ENCODE data around the gene DNM2. TPM values are rescaled to one million over a fixed set of nuclear protein-coding genes. Genes with fewer than 3 reads are reported as not detected.
A peak's percentile ranks its signal among the peaks of the same experiment; 100 is the strongest.

The DNM2 gene
- total and polyA plus RNA-seq, 2 experiments from 2014 or later = 47.2 to 60.5 TPM

GRCh38 chr19:10690341-10690781 is 27.5 kb upstream of the DNM2 start:
- no peak for TF ChIP-seq EZH2phosphoT487 (IDR thresholded peaks at IDR 0.05; ENCODE audit: insufficient read depth, low read depth)
- TF ChIP-seq EZH2 (IDR thresholded peaks at IDR 0.05; ENCODE audit: insufficient read depth, poor library complexity, severe bottlenecking) = no peak
- H3K79me2 ChIP-seq (ENCODE audit: insufficient read depth) = no peaks in the 10 kb centered on the region
- H3K4me1 ChIP-seq (ENCODE audit: insufficient read depth) = no peaks in the 10 kb centered on the region
- H2AFZ ChIP-seq = no peak overlapping the region
- no peaks in the 10 kb centered on the region for H3K27me3 ChIP-seq (replicated peaks; ENCODE audit: insufficient read depth)
- H3F3A ChIP-seq (ENCODE audit: insufficient read depth) = peaks cover 11% of the 10 kb centered on the region
- WGBS, 2 experiments (ENCODE audit: low coverage in 1 of 2, low lambda C conversion rate in 2 of 2, missing lambda C conversion rate in 2 of 2) = 80 to 84% methylated on average over 7 of the region's 7 CpGs
- in situ Hi-C loops (cut with MboI) = no loop called here
- H4K20me1 ChIP-seq (ENCODE audit: insufficient read depth) = no peaks in the 10 kb centered on the region
- H3K9me2 ChIP-seq (ENCODE audit: insufficient read depth) = no peaks in the 10 kb centered on the region
- 0 out of 2 replicates have a peak, but pooled peaks cover 3% of the 10 kb centered on the region for H3K36me3 ChIP-seq (ENCODE audit: low read depth)
- H3K27ac ChIP-seq = no peak overlapping the region
- H3K9me3 ChIP-seq (ENCODE audit: low read depth) = no peaks in the 10 kb centered on the region
- H3K9ac ChIP-seq = no peak overlapping the region
- no peak overlapping the region for H3K4me2 ChIP-seq (ENCODE audit: unreplicated experiment)
- DNase-seq = peak; percentile 49
- no peak overlapping the region for H3K4me3 ChIP-seq

DNA sequence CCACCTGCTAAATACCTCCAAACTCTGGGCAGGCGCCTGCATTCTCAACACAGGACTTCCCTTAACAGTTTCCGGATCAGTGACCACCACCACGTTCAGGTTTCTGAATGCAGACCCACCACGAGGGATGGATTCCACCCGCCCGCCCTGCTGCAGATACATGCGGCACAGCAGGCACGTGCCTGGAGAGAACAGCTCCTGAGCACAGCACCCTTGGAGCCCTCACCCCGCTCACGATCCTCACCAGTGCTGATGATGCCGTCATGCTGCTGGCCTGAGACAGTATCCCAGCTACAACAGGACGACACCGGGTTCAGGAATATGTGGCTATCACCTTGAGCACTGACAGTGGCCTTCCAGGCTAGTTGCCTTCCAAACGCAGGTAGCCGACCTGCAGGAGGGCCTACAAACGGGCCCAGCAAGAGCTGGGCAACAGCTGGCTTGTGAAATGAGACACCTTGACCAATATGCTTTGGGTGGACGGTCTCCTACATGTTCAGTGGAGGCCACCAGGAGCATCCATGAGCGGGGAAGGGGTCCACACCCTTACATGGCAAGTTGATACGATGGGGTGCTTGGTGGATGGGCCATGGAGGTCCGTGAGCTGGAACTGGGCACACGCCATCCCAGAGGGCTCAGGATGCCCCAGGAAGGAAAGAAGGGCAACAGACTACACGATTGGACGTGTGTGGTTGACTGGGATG is 26.5 kb upstream of the DNM2 start:
- no peak for TF ChIP-seq EZH2phosphoT487 (IDR thresholded peaks at IDR 0.05; ENCODE audit: insufficient read depth, low read depth)
- TF ChIP-seq EZH2 (IDR thresholded peaks at IDR 0.05; ENCODE audit: insufficient read depth, poor library complexity, severe bottlenecking) = no peak
- no peaks in the 10 kb centered on the region for H3K9me3 ChIP-seq (ENCODE audit: low read depth)
- H3K4me1 ChIP-seq (ENCODE audit: insufficient read depth) = no peaks in the 10 kb centered on the region
- H3K79me2 ChIP-seq (ENCODE audit: insufficient read depth) = no peaks in the 10 kb centered on the region
- H3K27me3 ChIP-seq (replicated peaks; ENCODE audit: insufficient read depth) = no peaks in the 10 kb centered on the region
- no peak overlapping the region for H2AFZ ChIP-seq
- no peaks in the 10 kb centered on the region for H3K9me2 ChIP-seq (ENCODE audit: insufficient read depth)
- H3K27ac ChIP-seq = no peak overlapping the region
- WGBS, 2 experiments (ENCODE audit: low coverage in 1 of 2, low lambda C conversion rate in 2 of 2, missing lambda C conversion rate in 2 of 2) = 79% methylated on average over 23 of the region's 23 CpGs
- peaks cover 11% of the 10 kb centered on the region for H3F3A ChIP-seq (ENCODE audit: insufficient read depth)
- no peak overlapping the region for H3K4me3 ChIP-seq
- DNase-seq = no peak
- H4K20me1 ChIP-seq (ENCODE audit: insufficient read depth) = no peaks in the 10 kb centered on the region
- 0 out of 2 replicates have a peak, but pooled peaks cover 3% of the 10 kb centered on the region for H3K36me3 ChIP-seq (ENCODE audit: low read depth)
- no peak overlapping the region for H3K9ac ChIP-seq
- in situ Hi-C loops (cut with MboI) = no loop called here
- H3K4me2 ChIP-seq (ENCODE audit: unreplicated experiment) = no peak overlapping the region

DNA sequence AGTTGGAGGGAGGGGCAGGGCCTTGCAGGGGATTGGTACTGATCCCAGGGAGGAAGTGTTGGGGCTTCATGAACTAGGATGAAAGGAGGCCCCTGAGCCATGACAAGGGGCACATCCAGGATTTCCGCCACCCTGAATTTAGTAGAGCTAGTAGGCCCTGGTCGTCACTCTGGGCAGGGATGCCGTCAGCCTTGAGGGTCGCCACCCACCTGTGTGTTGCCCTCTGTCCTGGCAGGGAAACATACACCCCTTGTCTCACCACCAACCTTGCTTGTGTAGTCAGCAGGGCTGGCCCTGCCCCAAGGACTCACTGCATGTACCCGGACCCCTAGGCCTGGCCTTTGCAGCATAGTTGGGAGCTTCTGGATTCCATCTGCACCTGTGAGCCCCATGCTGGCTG is 26.0 kb upstream of the DNM2 start:
- in situ Hi-C loops (cut with MboI) = no loop called here
- Histone ChIP-seq H4K20me1 (ENCODE audit: insufficient read depth) (no peaks in the 10 kb centered on the region), H3K27me3 (replicated peaks; ENCODE audit: insufficient read depth) (no peaks in the 10 kb centered on the region), H3K9me3 (ENCODE audit: low read depth) (no peaks in the 10 kb centered on the region), H2AFZ (no peak overlapping the region), H3K79me2 (ENCODE audit: insufficient read depth) (no peaks in the 10 kb centered on the region), H3F3A (ENCODE audit: insufficient read depth) (peaks cover 11% of the 10 kb centered on the region), H3K27ac (no peak overlapping the region), H3K9me2 (ENCODE audit: insufficient read depth) (no peaks in the 10 kb centered on the region), H3K9ac (no peak overlapping the region), H3K4me1 (ENCODE audit: insufficient read depth) (no peaks in the 10 kb centered on the region), H3K4me2 (ENCODE audit: unreplicated experiment) (no peak overlapping the region), H3K36me3 (ENCODE audit: low read depth) (0 out of 2 replicates have a peak, but pooled peaks cover 3% of the 10 kb centered on the region), H3K4me3 (no peak overlapping the region)
- WGBS, 2 experiments (ENCODE audit: low coverage in 1 of 2, low lambda C conversion rate in 2 of 2, missing lambda C conversion rate in 2 of 2) = 84 to 87% methylated on average over 5 of the region's 5 CpGs
- no peak for DNase-seq
- no peak for TF ChIP-seq EZH2phosphoT487 (IDR thresholded peaks at IDR 0.05; ENCODE audit: insufficient read depth, low read depth)
- no peak for TF ChIP-seq EZH2 (IDR thresholded peaks at IDR 0.05; ENCODE audit: insufficient read depth, poor library complexity, severe bottlenecking)

DNA sequence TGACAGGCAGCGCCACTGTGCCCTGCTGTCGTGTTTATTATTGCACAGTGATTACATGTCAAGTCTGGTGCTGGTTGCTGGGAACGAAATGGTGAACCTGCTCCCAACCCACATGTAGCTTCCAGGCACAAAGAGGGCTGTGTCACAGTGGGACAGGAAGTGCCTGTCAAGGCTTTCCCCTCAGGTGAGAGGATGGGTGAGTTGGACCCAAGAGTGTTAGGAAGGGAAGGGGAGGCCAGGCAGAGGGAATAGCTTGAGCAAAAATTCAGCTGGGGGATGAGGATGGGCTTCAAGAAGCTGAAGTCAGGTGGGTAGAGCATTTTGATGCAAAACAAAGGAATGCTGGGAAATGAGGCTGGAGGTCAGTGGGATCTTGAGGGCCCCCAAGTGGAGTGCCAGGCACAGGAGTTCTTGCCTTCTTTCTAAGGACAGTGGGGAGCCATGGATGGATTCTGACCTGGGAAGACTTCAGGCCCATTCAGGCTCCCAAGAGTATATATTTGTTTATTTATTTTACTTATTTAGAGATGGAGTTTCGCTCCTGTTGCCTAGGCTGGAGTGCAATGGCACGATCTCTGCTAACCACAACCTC is 25.1 kb upstream of the DNM2 start:
- 83 to 85% methylated on average over 5 of the region's 5 CpGs for WGBS, 2 experiments (ENCODE audit: low coverage in 1 of 2, low lambda C conversion rate in 2 of 2, missing lambda C conversion rate in 2 of 2)
- H3K9me2 ChIP-seq (ENCODE audit: insufficient read depth) = no peaks in the 10 kb centered on the region
- no peak overlapping the region for H3K9ac ChIP-seq
- H3K36me3 ChIP-seq (ENCODE audit: low read depth) = 0 out of 2 replicates have a peak, but pooled peaks cover 3% of the 10 kb centered on the region
- H4K20me1 ChIP-seq (ENCODE audit: insufficient read depth) = no peaks in the 10 kb centered on the region
- no peaks in the 10 kb centered on the region for H3K4me1 ChIP-seq (ENCODE audit: insufficient read depth)
- no peak overlapping the region for H3K4me2 ChIP-seq (ENCODE audit: unreplicated experiment)
- H3K27ac ChIP-seq = no peak overlapping the region
- no peak overlapping the region for H3K4me3 ChIP-seq
- in situ Hi-C loops (cut with MboI) = no loop called here
- H3F3A ChIP-seq (ENCODE audit: insufficient read depth) = peaks cover 11% of the 10 kb centered on the region
- TF ChIP-seq EZH2 (IDR thresholded peaks at IDR 0.05; ENCODE audit: insufficient read depth, poor library complexity, severe bottlenecking) (no peak), EZH2phosphoT487 (IDR thresholded peaks at IDR 0.05; ENCODE audit: insufficient read depth, low read depth) (no peak)
- H3K9me3 ChIP-seq (ENCODE audit: low read depth) = no peaks in the 10 kb centered on the region
- H2AFZ ChIP-seq = no peak overlapping the region
- H3K27me3 ChIP-seq (replicated peaks; ENCODE audit: insufficient read depth) = no peaks in the 10 kb centered on the region
- DNase-seq = no peak
- no peaks in the 10 kb centered on the region for H3K79me2 ChIP-seq (ENCODE audit: insufficient read depth)
